GM20431 (cell line): ENCODE data around the gene SRP72.
"Not testable (repeated sequence)": the region's sequence is repeated elsewhere in the genome, so short reads cannot be mapped to it uniquely, and the experiment has no call there.

Experiments
- in situ Hi-C: fragments of 300-500 bp; cut with MseI, MboI; formaldehyde crosslinking; loops from one replicate; pipeline ENCODE4 v1.15.0; 2020; ENCODE audit warnings: low sequenced_read_pairs; ENCODE audit not compliant: unreplicated experiment

The SRP72 gene

GRCh38 chr4:56467284-56468096 lies at the start of gene SRP72:
Gene SRP72, plus strand, starts transcription at chr4:56467617. Its CDS starts 19 bp downstream, at chr4:56467636.
- in situ Hi-C loops, result no loop called here

GRCh38 chr4:56424176-56424575 lies 43.2 kb upstream of the SRP72 start:
- in situ Hi-C loops, result no loop called here

- in situ Hi-C loops, result no loop called here
These were observed 42.5 kb upstream of the SRP72 start for GRCh38 chr4:56424697-56425514.

- in situ Hi-C loops, result no loop called here
These were observed 41.9 kb upstream of the SRP72 start for GRCh38 chr4:56425518-56425917.

- in situ Hi-C loops, result no loop called here
These were observed 41.1 kb upstream of the SRP72 start for GRCh38 chr4:56426273-56426672.

- in situ Hi-C loops, result no loop called here
These were observed 40.2 kb upstream of the SRP72 start for GRCh38 chr4:56427179-56427578.

GRCh38 chr4:56430203-56430602 lies 37.2 kb upstream of the SRP72 start:
- in situ Hi-C loops, result no loop called here

- in situ Hi-C loops, result no loop called here
These were observed 34.1 kb upstream of the SRP72 start for GRCh38 chr4:56433280-56433679.

GRCh38 chr4:56434599-56435139 lies 32.7 kb upstream of the SRP72 start:
- in situ Hi-C loops, result no loop called here

GRCh38 chr4:56435140-56435926 lies 32.1 kb upstream of the SRP72 start, which contains the start of gene PPAT:
Gene PPAT, minus strand, starts transcription at chr4:56435615. Its CDS starts 138 bp downstream, at chr4:56435477.
- in situ Hi-C loops, result no loop called here

GRCh38 chr4:56438766-56439165 lies 28.7 kb upstream of the SRP72 start:
- in situ Hi-C loops, result no loop called here

- in situ Hi-C loops, result no loop called here
These were observed 26.4 kb upstream of the SRP72 start for GRCh38 chr4:56440983-56441382.

- in situ Hi-C loops, result no loop called here
These were observed 22.7 kb upstream of the SRP72 start for GRCh38 chr4:56444719-56445118.

- in situ Hi-C loops, result no loop called here
These were observed 21.7 kb upstream of the SRP72 start for GRCh38 chr4:56445699-56446098.

- in situ Hi-C loops, result no loop called here
These were observed 19.1 kb upstream of the SRP72 start for GRCh38 chr4:56448301-56448700.

- in situ Hi-C loops, result not testable (repeated sequence)
These were observed 17.9 kb upstream of the SRP72 start for GRCh38 chr4:56449475-56449874.

GRCh38 chr4:56450342-56450741 lies 17.1 kb upstream of the SRP72 start:
- in situ Hi-C loops, result no loop called here

- in situ Hi-C loops, result no loop called here
These were observed 7.3 kb upstream of the SRP72 start for GRCh38 chr4:56460085-56460484.

GRCh38 chr4:56462157-56462556 lies 5.3 kb upstream of the SRP72 start:
- in situ Hi-C loops, result no loop called here

- in situ Hi-C loops, result no loop called here
These were observed 3.7 kb upstream of the SRP72 start for GRCh38 chr4:56463711-56464110.
